Stimulated activated CD4-positive, alpha-beta T cell treated with anti-CD3 and anti-CD28 coated beads, TNF-alpha, amount 100 ng/mL, for 48 hours (primary cell): ENCODE measurements around the gene RAI1.

Experiments used
- DNase-seq, 3 donors: peaks; one replicate each; pipeline ENCODE4 v3.0.0-alpha.2; 2020; ENCODE audit warnings: low read depth in 3 of 3

The RAI1 gene

GRCh38 chr17:17767154-17767869, 86.1 kb downstream of the RAI1 start:
- DNase-seq: no peak

GRCh38 chr17:17767887-17768418, 86.7 kb downstream of the RAI1 start:
- DNase-seq: no peak

GRCh38 chr17:17768424-17769088, 87.3 kb downstream of the RAI1 start:
- DNase-seq: no peak

- no peak for DNase-seq
Observed at GRCh38 chr17:17769869-17770631, 88.8 kb downstream of the RAI1 start.

GRCh38 chr17:17770632-17771044, 89.4 kb downstream of the RAI1 start:
- no peak for DNase-seq

GRCh38 chr17:17771498-17772201, 90.4 kb downstream of the RAI1 start:
- DNase-seq: no peak

GRCh38 chr17:17772231-17772630, 91.0 kb downstream of the RAI1 start:
- no peak for DNase-seq

- DNase-seq: no peak
Observed at GRCh38 chr17:17774009-17774881, 93.0 kb downstream of the RAI1 start.

- no peak for DNase-seq
Observed at GRCh38 chr17:17776889-17777288, 95.6 kb downstream of the RAI1 start.

- no peak for DNase-seq
Observed at GRCh38 chr17:17778308-17779014, 97.2 kb downstream of the RAI1 start.

- no peak for DNase-seq
Observed at GRCh38 chr17:17779015-17779611, 97.9 kb downstream of the RAI1 start.

- no peak for DNase-seq
Observed at GRCh38 chr17:17780922-17781590, 99.8 kb downstream of the RAI1 start.

- no peak for DNase-seq
Observed at GRCh38 chr17:17781591-17782496, 100.6 kb downstream of the RAI1 start.

GRCh38 chr17:17782523-17783115, 101.4 kb downstream of the RAI1 start:
- DNase-seq: no peak

- DNase-seq: peak in 1 of 3 donors; percentile 47
Observed at GRCh38 chr17:17783116-17783824, 102.0 kb downstream of the RAI1 start.

- no peak for DNase-seq
Observed at GRCh38 chr17:17783825-17784656, 102.8 kb downstream of the RAI1 start.
